Measurements from ENCODE around the gene ADRM1.

The ADRM1 gene

GRCh38 chr20:62281161-62281933, 21.4 kb upstream of the ADRM1 start:
- no peak for TF ChIP-seq CTCF (IDR thresholded peaks at IDR 0.05; ENCODE audit: unreplicated experiment in 3 of 3)
- Mint-ChIP-seq H3K27me3 (ENCODE audit: low read depth) (peaks cover 5% of the 10 kb centered on the region), H3K4me1 (no peaks in the 10 kb centered on the region), H3K36me3 (ENCODE audit: low read depth) (peaks cover 68% of the 10 kb centered on the region), H3K4me3 (no peak overlapping the region), H3K9me3 (no peaks in the 10 kb centered on the region), H3K27ac (no peak overlapping the region)

DNA sequence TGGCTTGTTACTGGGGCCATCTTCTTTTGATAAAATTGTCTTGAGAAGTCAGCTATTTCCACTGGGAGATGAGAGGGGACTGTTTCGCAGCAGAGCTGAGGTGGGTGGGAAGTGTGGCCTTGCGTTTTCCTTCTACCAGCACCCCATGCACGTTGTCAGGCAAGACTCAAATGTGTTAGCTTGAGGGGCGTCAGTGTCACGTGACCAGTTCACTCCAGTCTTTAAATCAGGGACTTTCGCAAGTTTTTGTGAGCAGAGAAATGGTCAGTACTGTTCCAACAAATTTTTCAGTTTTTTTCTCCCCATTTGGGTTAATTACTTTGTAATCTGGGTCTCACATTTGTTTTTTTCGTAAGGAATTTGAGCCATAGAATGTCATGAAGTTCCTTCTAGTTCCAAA, 20.7 kb upstream of the ADRM1 start:
- peaks cover 5% of the 10 kb centered on the region for H3K27me3 Mint-ChIP-seq (ENCODE audit: low read depth)

DNA sequence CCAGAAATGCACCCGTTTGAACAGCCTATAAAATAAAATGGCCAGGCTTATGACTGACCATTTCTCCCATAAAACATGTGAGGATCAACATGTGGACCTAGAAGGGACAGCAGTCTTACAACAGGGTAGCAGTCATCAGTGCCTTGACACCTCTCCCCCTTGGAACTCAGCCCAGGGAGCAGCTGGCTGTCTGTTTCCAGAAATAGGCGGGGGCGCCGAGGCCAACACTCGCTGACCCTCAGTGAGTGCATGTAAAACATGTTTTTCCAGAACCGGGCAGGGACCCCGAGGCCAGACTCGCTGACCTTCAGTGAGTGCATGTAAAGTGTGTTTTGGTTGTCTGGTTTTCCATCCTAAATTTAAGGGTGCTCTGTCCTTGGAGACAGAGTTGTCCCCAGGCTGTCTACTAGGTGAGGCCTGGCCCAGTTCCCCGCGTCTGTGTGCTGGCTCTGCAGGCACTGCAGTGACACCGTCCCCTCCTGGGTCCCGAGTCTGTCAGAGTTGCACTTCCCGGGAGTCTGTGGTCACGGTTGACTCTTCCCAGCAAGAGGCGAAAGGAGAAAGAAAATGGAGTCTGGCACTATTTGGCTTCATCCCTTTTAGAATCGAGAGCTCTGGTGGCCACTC, 19.8 kb upstream of the ADRM1 start:
- Mint-ChIP-seq H3K27me3 (ENCODE audit: low read depth) (peaks cover 5% of the 10 kb centered on the region), H3K9me3 (no peaks in the 10 kb centered on the region), H3K36me3 (ENCODE audit: low read depth) (peaks cover 60% of the 10 kb centered on the region), H3K27ac (no peak overlapping the region), H3K4me3 (no peak overlapping the region), H3K4me1 (no peaks in the 10 kb centered on the region)
- TF ChIP-seq CTCF (IDR thresholded peaks at IDR 0.05; ENCODE audit: unreplicated experiment in 3 of 3) = no peak

More for the DNA sequence above, 20.7 kb upstream of the ADRM1 start:
- no peaks in the 10 kb centered on the region for H3K4me1 Mint-ChIP-seq
- no peak for TF ChIP-seq CTCF (IDR thresholded peaks at IDR 0.05; ENCODE audit: unreplicated experiment in 3 of 3)
- no peak overlapping the region for H3K27ac Mint-ChIP-seq
- H3K36me3 Mint-ChIP-seq (ENCODE audit: low read depth) = peaks cover 65% of the 10 kb centered on the region
- no peak overlapping the region for H3K4me3 Mint-ChIP-seq
- H3K9me3 Mint-ChIP-seq = no peaks in the 10 kb centered on the region

GRCh38 chr20:62284448-62284847, 18.3 kb upstream of the ADRM1 start:
- H3K27ac Mint-ChIP-seq = no peak overlapping the region
- no peaks in the 10 kb centered on the region for H3K27me3 Mint-ChIP-seq (ENCODE audit: low read depth)
- H3K9me3 Mint-ChIP-seq = no peaks in the 10 kb centered on the region
- H3K4me3 Mint-ChIP-seq = no peak overlapping the region
- no peak for TF ChIP-seq CTCF (IDR thresholded peaks at IDR 0.05; ENCODE audit: unreplicated experiment in 3 of 3)
- peaks cover 53% of the 10 kb centered on the region for H3K36me3 Mint-ChIP-seq (ENCODE audit: low read depth)
- H3K4me1 Mint-ChIP-seq = no peaks in the 10 kb centered on the region

DNA sequence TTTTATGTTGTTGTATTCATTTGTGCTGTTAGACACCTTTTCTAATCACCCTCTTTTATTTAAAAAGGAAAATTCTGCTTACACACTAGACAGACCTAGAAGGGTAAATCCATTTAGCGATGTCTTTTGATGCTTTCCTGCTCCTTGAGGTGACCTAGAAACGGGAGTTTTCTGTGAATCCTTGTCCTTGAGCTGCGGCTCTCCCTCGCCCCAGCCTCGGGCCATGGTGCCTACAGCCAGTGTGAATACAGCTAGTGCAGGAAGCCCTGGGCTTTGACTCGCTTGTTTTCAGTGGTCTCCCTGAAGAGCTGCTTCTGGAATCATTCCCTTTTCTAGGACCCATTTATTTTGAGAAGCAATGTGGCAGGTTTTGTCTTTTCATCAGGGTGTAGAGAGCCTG, 17.6 kb upstream of the ADRM1 start:
- no peak for TF ChIP-seq CTCF (IDR thresholded peaks at IDR 0.05; ENCODE audit: unreplicated experiment in 3 of 3)
- Mint-ChIP-seq H3K9me3 (no peaks in the 10 kb centered on the region), H3K27me3 (ENCODE audit: low read depth) (no peaks in the 10 kb centered on the region), H3K4me1 (no peaks in the 10 kb centered on the region), H3K27ac (no peak overlapping the region), H3K36me3 (ENCODE audit: low read depth) (peaks cover 46% of the 10 kb centered on the region), H3K4me3 (no peak overlapping the region)

- H3K27me3 Mint-ChIP-seq (ENCODE audit: low read depth) = no peaks in the 10 kb centered on the region
- H3K4me1 Mint-ChIP-seq = no peaks in the 10 kb centered on the region
- peaks cover 41% of the 10 kb centered on the region for H3K36me3 Mint-ChIP-seq (ENCODE audit: low read depth)
- H3K4me3 Mint-ChIP-seq = no peak overlapping the region
- H3K27ac Mint-ChIP-seq = no peak overlapping the region
- TF ChIP-seq CTCF (IDR thresholded peaks at IDR 0.05; ENCODE audit: unreplicated experiment in 3 of 3) = no peak
- no peaks in the 10 kb centered on the region for H3K9me3 Mint-ChIP-seq
These were observed 17.1 kb upstream of the ADRM1 start for GRCh38 chr20:62285722-62286121.

Data from nephron (organoid).